GM12873 (cell line): Measurements from ENCODE around the gene CDH9.

ENCODE experiments used
- CTCF ChIP-seq: IDR thresholded peaks from 2 replicates; pipeline ENCODE4 v1.5.1; 2012; ENCODE audit warnings: low read depth, mild to moderate bottlenecking, moderate library complexity, low read length, control low read depth; ENCODE audit not compliant: insufficient read depth; ENCODE audit errors: missing control alignments

CDH9 gene

GRCh38 chr5:26948921-26949320, 89.5 kb downstream of the CDH9 start:
- TF ChIP-seq CTCF = no peak

- TF ChIP-seq CTCF = no peak
These were observed 92.5 kb downstream of the CDH9 start for GRCh38 chr5:26945901-26946300.

- no peak for TF ChIP-seq CTCF
These were observed 95.9 kb downstream of the CDH9 start for GRCh38 chr5:26942481-26942880.

- TF ChIP-seq CTCF = no peak
These were observed 97.4 kb downstream of the CDH9 start for GRCh38 chr5:26940994-26941393.

GRCh38 chr5:26932238-26932637, 106.1 kb downstream of the CDH9 start:
- no peak for TF ChIP-seq CTCF

- TF ChIP-seq CTCF = no peak
These were observed 116.9 kb downstream of the CDH9 start for GRCh38 chr5:26921439-26921838.

GRCh38 chr5:26903469-26903868, 134.9 kb downstream of the CDH9 start:
- no peak for TF ChIP-seq CTCF
